Activated gamma-delta T cell (primary cell): ENCODE measurements around the gene MAL.

ENCODE experiments used
- DNase-seq: peaks from one replicate; lab custom pipeline; 2025; lab: John Stamatoyannopoulos, UW

Gene MAL

DNA sequence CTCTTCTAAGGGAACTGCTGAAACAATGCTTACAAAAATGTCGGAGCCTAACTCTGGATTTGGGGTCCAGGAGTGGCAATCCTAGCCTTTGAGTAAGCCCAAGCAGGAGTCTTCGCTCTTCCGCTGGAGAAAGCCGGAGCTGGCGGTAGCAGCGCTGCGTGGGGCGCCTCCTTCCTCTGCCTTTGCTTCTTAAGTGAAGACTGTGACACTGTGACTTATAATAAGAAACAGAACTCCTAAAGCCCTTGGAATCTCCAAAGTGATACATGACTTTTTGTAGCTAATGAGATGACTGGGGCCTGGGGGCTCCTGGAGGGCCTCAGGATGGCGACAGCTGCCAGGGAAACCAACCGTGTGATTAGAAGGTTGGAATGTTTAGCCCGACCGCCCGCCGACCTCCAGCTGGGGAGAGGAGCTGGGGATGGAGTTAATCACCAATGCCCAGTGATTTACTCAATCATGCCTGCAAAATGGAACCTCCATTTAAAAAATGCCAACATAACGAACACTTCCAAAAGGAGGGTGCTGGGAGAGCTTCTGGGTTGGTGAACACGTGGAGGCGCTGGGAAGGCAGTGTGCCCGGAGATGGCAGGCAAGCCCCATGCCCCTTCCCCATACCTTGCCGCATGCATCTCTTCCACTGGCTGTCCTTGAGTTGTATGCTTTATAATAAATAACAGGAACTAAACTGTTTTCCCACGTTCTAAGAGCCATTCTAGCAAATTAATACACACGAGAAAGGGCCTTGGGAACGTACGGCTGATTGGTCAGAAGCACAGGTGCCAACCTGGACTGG is 29.0 kb upstream of the MAL start:
- DNase-seq, result no peak

DNA sequence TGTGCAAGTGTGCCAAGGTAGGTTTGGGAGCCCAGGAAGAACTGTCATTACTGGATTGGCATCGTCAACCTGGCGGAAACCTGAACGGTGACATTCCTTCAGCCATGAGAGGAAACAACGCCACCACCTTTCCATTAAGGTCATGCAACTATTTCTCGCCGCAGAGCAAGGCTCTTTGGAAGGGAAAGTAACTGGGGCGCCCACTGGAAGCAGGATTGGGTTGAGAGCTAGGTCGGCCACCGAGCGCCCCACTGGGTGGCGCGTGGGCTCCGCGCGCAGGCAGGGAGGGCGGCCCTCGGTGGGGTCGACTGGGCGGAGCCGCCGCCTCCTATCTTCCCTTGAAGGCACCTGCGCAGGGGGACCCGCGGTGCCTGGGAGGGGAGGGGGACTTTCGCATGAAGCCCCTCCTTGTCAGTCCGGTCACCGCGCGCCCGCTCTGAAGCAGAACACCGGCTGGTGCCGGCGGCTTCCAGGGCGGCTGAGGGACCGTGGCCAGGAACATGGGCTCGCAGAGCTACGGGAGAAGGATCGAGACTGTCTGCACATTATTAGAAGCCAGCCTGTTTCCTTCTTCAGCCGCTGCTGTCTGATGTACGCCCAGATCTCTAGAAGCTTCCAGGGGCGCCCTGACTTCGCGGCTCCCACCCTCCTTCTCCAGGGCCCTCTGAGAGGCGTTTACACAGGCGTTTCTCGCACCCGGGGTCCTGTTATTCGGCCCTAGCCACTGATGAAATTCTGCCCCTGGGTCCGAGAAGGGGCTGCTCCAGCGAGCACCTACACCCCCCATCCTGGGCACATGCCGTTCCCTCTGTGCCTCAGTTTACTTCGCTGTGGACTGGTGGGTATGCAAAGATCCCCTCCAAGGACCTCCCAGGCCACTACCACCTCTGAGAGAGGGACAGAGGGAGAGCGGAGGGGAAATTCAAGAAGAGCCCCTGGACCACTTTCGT is 27.3 kb upstream of the MAL start:
- DNase-seq, result no peak

GRCh38 chr2:94999431-94999883 is 26.1 kb upstream of the MAL start:
- DNase-seq, result no peak

DNA sequence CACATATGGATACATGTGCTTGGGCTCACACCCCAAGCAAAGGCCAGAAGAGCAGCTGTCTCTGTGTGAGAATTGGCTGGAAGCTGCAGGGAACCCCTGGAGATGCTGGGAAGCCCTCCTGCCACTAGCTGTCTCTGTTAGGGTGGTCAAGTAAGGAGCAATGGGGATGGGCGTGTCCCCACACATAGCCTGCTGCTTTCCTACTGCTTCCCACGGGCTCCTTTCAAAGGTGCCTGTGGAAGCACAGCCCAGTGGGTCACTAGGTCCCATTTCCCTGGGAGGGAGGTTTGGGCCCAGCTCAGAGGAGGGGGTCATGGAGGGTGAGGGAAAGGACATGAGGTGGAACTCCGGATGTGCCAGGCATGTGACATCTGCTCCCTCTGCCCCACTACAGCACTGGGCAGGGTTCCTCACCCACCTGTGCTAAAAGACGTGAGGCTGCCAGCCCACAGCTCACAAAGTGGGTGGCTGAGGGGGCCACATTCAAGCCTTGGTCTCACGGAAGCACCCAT is 24.4 kb upstream of the MAL start:
- no peak for DNase-seq

DNA sequence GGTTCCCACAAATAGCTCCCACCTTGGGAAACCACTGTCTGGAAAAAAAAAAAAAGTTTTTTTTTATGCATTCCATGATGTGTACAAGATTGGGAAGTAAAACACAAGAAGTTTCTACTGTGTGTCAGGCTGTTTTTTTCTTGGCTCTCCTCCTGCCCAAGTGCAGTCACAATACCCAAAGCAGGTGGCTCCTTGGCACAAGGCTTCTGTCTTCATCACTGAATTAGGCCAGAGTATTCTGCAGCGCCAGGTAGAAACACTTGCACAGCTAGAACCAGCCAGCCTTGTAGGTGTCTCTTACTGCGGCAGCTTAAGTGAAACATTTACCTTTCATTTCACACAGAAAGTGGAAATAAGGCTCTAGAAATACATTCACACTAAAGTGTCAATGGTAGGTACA is 23.8 kb upstream of the MAL start:
- DNase-seq, result no peak

DNA sequence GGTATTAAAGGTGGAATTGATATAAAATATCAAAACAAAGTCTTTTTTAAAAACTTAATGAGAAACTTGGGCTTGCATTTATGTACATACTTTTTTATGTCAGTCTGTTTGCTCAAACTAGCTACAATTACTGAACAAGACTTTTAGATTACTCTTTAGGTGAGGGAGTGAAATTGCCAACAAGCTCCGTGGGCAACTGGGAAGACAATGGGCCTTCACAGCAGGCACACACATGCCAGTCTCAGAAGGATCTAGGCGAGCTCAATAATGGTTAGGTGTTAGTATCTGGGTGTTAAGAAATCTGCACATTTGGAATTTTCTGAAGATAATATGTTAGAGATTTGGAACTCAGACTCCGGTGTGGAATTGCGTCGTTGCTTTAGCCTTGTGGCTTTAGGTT is 23.0 kb upstream of the MAL start:
- no peak for DNase-seq

GRCh38 chr2:95004287-95004686 is 21.2 kb upstream of the MAL start:
- DNase-seq, result no peak

GRCh38 chr2:95004711-95005110 is 20.8 kb upstream of the MAL start:
- no peak for DNase-seq

GRCh38 chr2:95005726-95006125 is 19.8 kb upstream of the MAL start:
- no peak for DNase-seq

DNA sequence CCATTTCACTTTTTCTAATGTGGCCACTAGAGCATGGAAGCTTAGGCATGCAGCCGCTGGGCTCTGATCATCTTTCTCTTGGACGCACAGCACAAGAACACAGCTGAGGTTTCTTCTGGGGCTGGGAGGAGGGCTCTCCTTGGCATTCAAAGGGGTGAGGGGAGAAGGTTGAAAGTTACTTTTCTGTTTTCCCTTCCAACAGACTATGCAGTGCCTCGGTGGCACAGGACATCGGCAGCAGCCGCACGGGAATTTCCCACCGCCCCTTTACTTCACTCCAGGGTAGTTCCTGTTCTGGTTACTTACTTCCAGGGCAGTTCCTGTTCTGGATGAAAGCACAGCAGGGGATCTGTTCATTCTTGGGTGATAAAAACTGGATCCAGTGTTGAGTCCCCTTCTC is 18.9 kb upstream of the MAL start:
- no peak for DNase-seq

DNA sequence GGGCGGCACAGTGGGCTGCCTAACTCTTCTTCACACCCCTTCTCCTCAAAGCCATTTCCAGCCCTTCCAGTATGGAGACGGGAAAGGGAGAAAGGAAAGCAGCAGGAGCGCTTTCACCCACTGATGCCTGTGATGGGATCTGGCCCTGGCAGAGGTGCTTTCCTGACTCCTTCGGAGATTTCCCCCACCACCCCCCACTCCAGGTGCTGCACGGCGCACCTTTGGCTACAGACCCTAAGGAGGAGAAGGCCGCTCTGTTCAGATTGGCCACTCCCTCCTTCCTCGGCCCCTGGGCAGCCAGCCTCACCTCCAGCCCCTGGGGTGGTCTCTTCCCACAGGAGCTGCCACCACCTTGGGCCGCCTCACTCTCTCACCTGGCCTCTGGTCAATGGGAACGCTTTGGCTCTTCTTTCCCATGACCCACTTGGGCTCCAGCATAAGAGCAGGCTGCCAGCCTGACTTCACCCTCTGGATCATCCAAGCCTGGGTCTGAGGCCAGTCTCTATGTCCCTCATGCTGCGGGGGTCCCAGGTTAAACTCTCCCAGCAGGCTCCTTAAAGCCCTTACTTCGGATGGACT is 18.4 kb upstream of the MAL start:
- no peak for DNase-seq

- DNase-seq, result no peak
These were observed 17.7 kb upstream of the MAL start for GRCh38 chr2:95007822-95008221.

GRCh38 chr2:95008306-95008705 is 17.2 kb upstream of the MAL start:
- DNase-seq, result no peak

- no peak for DNase-seq
These were observed 16.5 kb upstream of the MAL start for GRCh38 chr2:95008996-95009395.

GRCh38 chr2:95009412-95009811 is 16.1 kb upstream of the MAL start:
- no peak for DNase-seq

GRCh38 chr2:95010126-95010525 is 15.4 kb upstream of the MAL start:
- DNase-seq, result no peak

GRCh38 chr2:95010718-95011117 is 14.8 kb upstream of the MAL start:
- no peak for DNase-seq

GRCh38 chr2:95012881-95013550 is 12.5 kb upstream of the MAL start:
- no peak for DNase-seq

GRCh38 chr2:95013726-95014125 is 11.8 kb upstream of the MAL start:
- DNase-seq, result no peak

- no peak for DNase-seq
These were observed 11.3 kb upstream of the MAL start for GRCh38 chr2:95014126-95014708.

- DNase-seq, result no peak
These were observed 10.1 kb upstream of the MAL start for GRCh38 chr2:95015261-95015912.
